Colonic mucosa (tissue), 4 donors: ENCODE data around the gene RASGEF1C. TPM values are rescaled to one million over a fixed set of nuclear protein-coding genes. Genes with fewer than 3 reads are reported as not detected.

ENCODE experiments used
- DNase-seq: peaks from one replicate; pipeline ENCODE4 v3.0.0-alpha.2; 2020
- H3K27ac ChIP-seq: fragments of 200-600 bp; one replicate; pipeline ENCODE4 v1.8.0; 2021
- H3K27me3 ChIP-seq: fragments of 200-600 bp; one replicate; pipeline ENCODE4 v1.8.0; 2021
- H3K36me3 ChIP-seq: fragments of 200-600 bp; one replicate; pipeline ENCODE4 v1.8.0; 2021
- H3K4me1 ChIP-seq: fragments of 200-600 bp; one replicate; pipeline ENCODE4 v1.8.0; 2021; ENCODE audit warnings: mild to moderate bottlenecking
- H3K4me3 ChIP-seq: fragments of 200-600 bp; one replicate; pipeline ENCODE4 v1.8.0; 2021
- H3K9ac ChIP-seq, 2 donors: one replicate each; pipeline ENCODE4 v1.7.0; 2013; ENCODE audit warnings: control low read depth in 2 of 2, low read depth in 2 of 2, low read length in 2 of 2
- H3K9me3 ChIP-seq: fragments of 200-600 bp; one replicate; pipeline ENCODE4 v1.8.0; 2021
- intact Hi-C: fragments of 100-400 bp; cut with DNase I; formaldehyde crosslinking; loops from one replicate; pipeline ENCODE4 v1.14.1; 2022
- total RNA-seq, 2 donors: library from RNA; stranded (reverse); fragmentation: NEBNext Ultra II Directional in 1 of 2; extraction: Animal tissue kit (Norgen Biotek cat#: 25700) in 1 of 2; gene quantifications; one replicate each; pipeline ENCODE4 v1.2.1, GENCODE V29; 2021
- TF ChIP-seq, protein P1 (sequence below): fragments of 200-600 bp; IDR thresholded peaks from one replicate; pipeline ENCODE4 v1.8.0; 2022; ENCODE audit warnings: antibody characterized with exemption, mild to moderate bottlenecking
- donor health status: healthy.
- donor health status: DM: no; HTN: no; CAD: no.
- donor health status: DM: no; HTN: no; CAD: no.

The RASGEF1C gene
- total RNA-seq, 2 donors from 2014 or later, result 0.85 TPM; not detected in 1

DNA sequence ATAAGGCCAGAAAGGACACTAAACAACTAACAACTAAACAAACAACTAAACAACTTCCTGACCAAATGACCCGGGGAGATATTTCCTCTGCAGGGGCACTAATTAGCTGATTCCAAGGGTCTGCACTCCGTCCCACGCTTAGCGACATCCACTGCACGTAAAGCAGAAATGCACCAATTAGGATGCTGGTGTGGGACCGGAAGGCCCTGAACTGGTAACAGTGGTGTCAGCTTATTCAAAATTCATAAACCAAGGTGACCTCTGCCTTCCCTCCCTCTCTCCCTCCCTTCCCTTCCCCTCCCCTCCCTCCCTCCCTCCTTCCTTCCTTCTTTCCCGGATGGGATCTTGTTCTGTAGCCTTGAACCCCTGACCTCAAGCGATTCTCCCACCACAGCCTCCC lies 9.6 kb downstream of the RASGEF1C start:
- DNase-seq, result no peak
- Histone ChIP-seq H3K27me3 (no peaks in the 10 kb centered on the region), H3K9me3 (no peaks in the 10 kb centered on the region), H3K36me3 (no peaks in the 10 kb centered on the region), H3K4me1 (no peaks in the 10 kb centered on the region), H3K4me3 (no peak overlapping the region), H3K9ac (no peak overlapping the region), H3K27ac (no peak overlapping the region)
- intact Hi-C loops, result no loop called here
- TF ChIP-seq, protein P1, sequence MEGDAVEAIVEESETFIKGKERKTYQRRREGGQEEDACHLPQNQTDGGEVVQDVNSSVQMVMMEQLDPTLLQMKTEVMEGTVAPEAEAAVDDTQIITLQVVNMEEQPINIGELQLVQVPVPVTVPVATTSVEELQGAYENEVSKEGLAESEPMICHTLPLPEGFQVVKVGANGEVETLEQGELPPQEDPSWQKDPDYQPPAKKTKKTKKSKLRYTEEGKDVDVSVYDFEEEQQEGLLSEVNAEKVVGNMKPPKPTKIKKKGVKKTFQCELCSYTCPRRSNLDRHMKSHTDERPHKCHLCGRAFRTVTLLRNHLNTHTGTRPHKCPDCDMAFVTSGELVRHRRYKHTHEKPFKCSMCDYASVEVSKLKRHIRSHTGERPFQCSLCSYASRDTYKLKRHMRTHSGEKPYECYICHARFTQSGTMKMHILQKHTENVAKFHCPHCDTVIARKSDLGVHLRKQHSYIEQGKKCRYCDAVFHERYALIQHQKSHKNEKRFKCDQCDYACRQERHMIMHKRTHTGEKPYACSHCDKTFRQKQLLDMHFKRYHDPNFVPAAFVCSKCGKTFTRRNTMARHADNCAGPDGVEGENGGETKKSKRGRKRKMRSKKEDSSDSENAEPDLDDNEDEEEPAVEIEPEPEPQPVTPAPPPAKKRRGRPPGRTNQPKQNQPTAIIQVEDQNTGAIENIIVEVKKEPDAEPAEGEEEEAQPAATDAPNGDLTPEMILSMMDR, result no peak

DNA sequence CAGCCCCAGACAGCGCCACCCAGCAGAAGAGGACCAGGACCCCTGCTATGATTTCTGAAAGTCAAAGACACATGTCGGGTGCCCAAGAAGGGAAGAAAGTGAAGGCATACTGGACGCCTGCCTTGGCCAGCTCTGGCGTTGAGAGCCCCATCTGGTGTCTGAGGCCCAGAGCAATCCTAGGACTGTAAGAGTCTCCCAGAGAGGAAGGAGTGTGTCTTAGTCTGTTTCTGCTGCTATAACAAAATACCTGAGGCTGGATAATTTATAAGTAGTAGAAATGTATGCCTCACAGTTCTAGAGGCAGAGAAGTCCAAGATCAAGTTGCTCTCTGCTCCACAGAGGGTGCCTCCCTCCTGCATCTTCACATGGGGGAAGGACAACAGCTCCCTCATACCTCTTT lies 10.8 kb downstream of the RASGEF1C start:
- no peak for DNase-seq
- Histone ChIP-seq H3K9ac (no peak overlapping the region), H3K4me3 (no peak overlapping the region), H3K27me3 (no peaks in the 10 kb centered on the region), H3K9me3 (no peaks in the 10 kb centered on the region), H3K4me1 (no peaks in the 10 kb centered on the region), H3K36me3 (no peaks in the 10 kb centered on the region), H3K27ac (no peak overlapping the region)
- intact Hi-C loops, result no loop called here
- TF ChIP-seq, protein P1, result no peak

DNA sequence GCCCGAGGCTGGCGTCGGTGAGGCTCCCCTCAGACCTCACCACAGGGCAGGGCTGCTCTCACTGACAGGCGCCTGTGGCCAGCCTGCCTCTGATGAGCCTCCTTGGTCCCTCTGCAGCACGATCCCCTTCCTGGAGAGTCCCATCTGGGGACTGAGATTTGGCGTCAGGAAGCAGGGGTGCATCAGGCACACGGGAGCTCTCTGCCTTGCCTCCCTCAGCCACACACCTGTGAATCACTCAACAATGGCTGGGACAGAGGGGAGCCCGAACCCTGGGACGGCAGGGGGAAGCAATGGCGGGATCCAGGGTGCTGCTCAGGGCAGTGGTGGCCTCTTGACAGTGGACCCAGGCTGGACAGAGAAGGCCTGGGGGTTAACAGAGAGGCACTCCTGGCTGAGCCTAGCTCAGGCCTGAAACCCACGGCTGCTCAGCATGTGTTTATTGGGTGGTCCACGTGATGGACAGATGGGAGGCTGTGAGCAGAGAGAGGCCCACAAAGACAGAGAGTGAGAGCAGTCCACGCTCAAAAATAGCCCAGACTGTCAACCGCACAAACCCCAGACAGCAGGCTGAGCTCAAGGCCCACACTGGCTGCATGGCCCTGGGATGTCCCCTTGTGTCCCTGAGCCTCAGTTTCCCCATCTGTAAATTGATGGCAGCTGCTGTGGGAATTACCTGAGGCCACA lies 11.9 kb downstream of the RASGEF1C start:
- Histone ChIP-seq H3K9me3 (no peaks in the 10 kb centered on the region), H3K4me1 (no peaks in the 10 kb centered on the region), H3K9ac (no peak overlapping the region), H3K4me3 (no peak overlapping the region), H3K27me3 (no peaks in the 10 kb centered on the region), H3K36me3 (no peaks in the 10 kb centered on the region), H3K27ac (no peak overlapping the region)
- TF ChIP-seq, protein P1, result no peak
- DNase-seq, result no peak
- intact Hi-C loops, result no loop called here

DNA sequence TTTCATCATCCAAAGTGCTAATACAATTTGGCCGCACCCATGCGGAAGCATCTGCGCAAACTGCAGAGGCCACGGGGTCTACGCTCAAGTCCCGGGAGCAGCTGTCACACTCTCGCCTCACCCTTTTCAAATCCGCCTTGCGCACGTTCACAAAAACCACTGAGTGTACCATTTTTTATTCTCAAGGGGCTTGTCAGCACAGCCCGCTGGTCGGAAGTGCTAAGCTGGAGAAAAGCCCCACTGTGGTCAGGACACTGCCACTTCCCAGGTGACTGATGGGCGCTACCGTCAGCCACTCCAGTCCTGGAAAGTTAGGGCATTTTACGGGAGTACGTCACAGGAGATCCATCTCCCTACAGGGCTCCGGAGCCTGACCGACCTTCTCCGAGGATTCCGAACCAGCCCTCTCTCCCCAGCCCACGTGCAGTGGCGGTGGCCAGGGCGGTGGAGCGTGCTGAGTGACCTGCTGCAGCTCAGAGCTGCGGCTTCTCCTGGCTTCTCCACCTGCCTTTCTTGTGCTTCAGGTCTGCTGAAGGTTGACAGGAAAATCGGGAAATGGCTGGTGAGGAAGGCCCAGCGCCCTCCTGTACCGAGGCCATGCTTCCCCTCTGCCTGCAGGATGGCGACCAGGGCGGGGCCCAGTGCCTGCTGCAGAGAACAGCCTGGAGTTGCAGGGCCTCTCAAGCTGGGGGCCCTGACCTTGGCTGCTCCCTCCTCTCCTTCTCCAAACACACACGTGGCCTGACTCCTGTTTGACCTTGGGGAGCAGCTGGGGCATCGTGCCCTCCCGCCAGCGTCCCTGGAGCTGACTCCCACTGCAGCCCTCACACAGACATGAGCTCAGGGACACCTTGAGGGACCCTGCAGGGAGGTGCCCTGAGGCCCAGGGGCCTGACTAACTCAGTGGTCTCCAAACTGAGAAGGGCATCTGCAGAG lies 14.3 kb downstream of the RASGEF1C start:
- Histone ChIP-seq H3K36me3 (no peaks in the 10 kb centered on the region), H3K9me3 (no peaks in the 10 kb centered on the region), H3K27ac (no peak overlapping the region), H3K4me1 (no peaks in the 10 kb centered on the region), H3K4me3 (no peak overlapping the region), H3K27me3 (no peaks in the 10 kb centered on the region), H3K9ac (no peak overlapping the region)
- TF ChIP-seq, protein P1, result no peak
- DNase-seq, result no peak
- intact Hi-C loops, result no loop called here

DNA sequence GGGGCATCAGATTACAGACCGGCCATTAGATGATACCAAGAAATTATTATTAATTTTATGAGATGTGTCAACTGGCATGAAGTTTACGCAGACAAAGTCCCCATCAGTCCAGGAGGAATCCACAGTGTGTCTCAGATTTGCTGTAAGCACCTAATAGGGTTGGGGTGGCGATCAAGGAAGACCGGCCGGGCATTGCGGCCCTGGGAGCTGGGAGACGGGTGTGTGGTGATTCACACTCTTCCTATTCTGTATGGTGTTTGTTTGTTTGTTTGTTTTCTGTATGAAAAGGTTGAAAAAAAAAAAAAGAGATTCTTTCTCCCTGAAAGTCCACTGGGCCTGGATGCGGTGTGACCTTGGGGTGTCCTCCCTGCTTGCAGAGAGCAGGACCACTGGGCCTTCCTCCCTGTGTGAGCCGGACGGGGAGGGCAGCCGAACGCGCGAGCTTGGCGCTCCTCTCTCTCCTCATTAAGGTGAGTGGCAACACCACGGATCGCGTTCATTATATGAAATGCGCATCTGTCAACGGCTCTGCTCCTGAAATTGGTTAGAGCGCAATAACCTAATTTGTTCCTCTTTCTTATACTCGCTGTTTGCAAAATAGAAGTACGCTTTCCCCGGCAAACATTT lies 15.1 kb downstream of the RASGEF1C start:
- no peaks in the 10 kb centered on the region for H3K4me1 ChIP-seq
- H3K36me3 ChIP-seq, result no peaks in the 10 kb centered on the region
- TF ChIP-seq, protein P1, result no peak
- H3K9ac ChIP-seq, result no peak overlapping the region
- H3K4me3 ChIP-seq, result no peak overlapping the region
- intact Hi-C loops, result no loop called here
- H3K27me3 ChIP-seq, result no peaks in the 10 kb centered on the region
- H3K27ac ChIP-seq, result no peak overlapping the region
- DNase-seq, result no peak
- no peaks in the 10 kb centered on the region for H3K9me3 ChIP-seq
